Endodermal cell (in vitro differentiated cells): ENCODE results near the gene FOXP3. TPM values are rescaled to one million over a fixed set of nuclear protein-coding genes. Genes with fewer than 3 reads are reported as not detected.

Experiments
- DNase-seq: peaks from one replicate; pipeline ENCODE4 v3.0.0-alpha.2; 2017
- H3K27ac ChIP-seq: 2 replicates; pipeline ENCODE4 v1.5.1; 2013; ENCODE audit warnings: mild to moderate bottlenecking, low read depth, low read length, moderate library complexity
- H3K27me3 ChIP-seq: 2 replicates; pipeline ENCODE4 v1.6.1; 2013; ENCODE audit warnings: mild to moderate bottlenecking, low read length, moderate library complexity; ENCODE audit not compliant: insufficient read depth, control insufficient read depth, poor library complexity, severe bottlenecking
- H3K36me3 ChIP-seq: 2 replicates; pipeline ENCODE4 v1.7.0; 2013; ENCODE audit warnings: mild to moderate bottlenecking, low read length, moderate library complexity; ENCODE audit not compliant: control insufficient read depth, insufficient read depth
- H3K4me1 ChIP-seq: one replicate; pipeline ENCODE4 v1.7.0; 2013; ENCODE audit warnings: low read length; ENCODE audit not compliant: control insufficient read depth, insufficient read depth
- H3K4me3 ChIP-seq: 2 replicates; pipeline ENCODE4 v1.5.1; 2013; ENCODE audit warnings: mild to moderate bottlenecking, low read length, moderate library complexity
- H3K9ac ChIP-seq: 2 replicates; pipeline ENCODE4 v1.6.1; 2013; ENCODE audit warnings: mild to moderate bottlenecking, low read length, moderate library complexity; ENCODE audit not compliant: poor library complexity, severe bottlenecking; ENCODE audit errors: extremely low read depth
- H3K9me3 ChIP-seq: 2 replicates; pipeline ENCODE4 v1.6.1; 2013; ENCODE audit warnings: mild to moderate bottlenecking, low read length, moderate library complexity; ENCODE audit not compliant: control insufficient read depth
- H3K27ac Mint-ChIP-seq: 2 replicates; pipeline ENCODE4 v1.8.0; 2020; ENCODE audit warnings: mixed read lengths
- H3K27me3 Mint-ChIP-seq: 2 replicates; pipeline ENCODE4 v1.8.0; 2021; ENCODE audit warnings: mild to moderate bottlenecking, mixed read lengths; ENCODE audit not compliant: insufficient read depth
- H3K36me3 Mint-ChIP-seq: 2 replicates; pipeline ENCODE4 v1.8.0; 2020; ENCODE audit warnings: low read depth, mixed read lengths
- H3K4me1 Mint-ChIP-seq: 2 replicates; pipeline ENCODE4 v1.8.0; 2020; ENCODE audit warnings: mixed read lengths
- H3K4me3 Mint-ChIP-seq: 2 replicates; pipeline ENCODE4 v1.8.0; 2020; ENCODE audit warnings: mild to moderate bottlenecking, moderate library complexity, mixed read lengths
- H3K9me3 Mint-ChIP-seq: 2 replicates; pipeline ENCODE4 v1.8.0; 2020; ENCODE audit warnings: mild to moderate bottlenecking, mixed read lengths
- CTCF ChIP-seq: fragments of 200-600 bp; sonication (generic); conservative IDR thresholded peaks from 2 replicates; pipeline ENCODE4 v1.5.0; 2021; ENCODE audit warnings: antibody characterized with exemption, mild to moderate bottlenecking
- WGBS, 2 experiments: methylation state at CpG; one replicate each; pipeline versions ENCODE4 v1.1.5 to v1.1.7; 2013; ENCODE audit warnings: missing lambda C conversion rate in 2 of 2, mixed read lengths in 1 of 2; ENCODE audit not compliant: insufficient coverage in 1 of 2, insufficient read length in 1 of 2; 5-methylcytosine and 5-hydroxymethylcytosine counted together
- total RNA-seq, 2 donors: library from RNA; stranded (reverse); fragmentation: NEBNext Ultra II Directional in 1 of 2; extraction: Animal tissue kit (Norgen Biotek cat#: 25700) in 1 of 2; gene quantifications; 2 replicates in 1 of 2; 3 replicates in 1 of 2; pipeline ENCODE4 v1.2.1, GENCODE V29; 2021

FOXP3 gene
- total RNA-seq, 2 donors from 2014 or later = 0.53 to 0.77 TPM

GRCh38 chrX:49233176-49233575, 31.3 kb downstream of the FOXP3 start, which contains the start of gene CACNA1F:
TSS of gene CACNA1F (minus strand) at chrX:49233340. CDS start at chrX:49233309, 31 bp downstream.
- DNase-seq = no peak
- Histone ChIP-seq H3K27ac (no peak within 1 kb of the TSS), H3K9ac (no peak within 1 kb of the TSS), H3K4me1 (no peaks in the 10 kb centered on the region), H3K9me3 (no peaks in the 10 kb centered on the region), H3K27me3 (no peaks in the 10 kb centered on the region), H3K36me3 (no peaks in the 10 kb centered on the region), H3K4me3 (no peak within 1 kb of the TSS)
- no peak for TF ChIP-seq CTCF
- Mint-ChIP-seq H3K4me1 (no peaks in the 10 kb centered on the region), H3K9me3 (peaks cover 61% of the 10 kb centered on the region), H3K27me3 (peaks cover 3% of the 10 kb centered on the region), H3K27ac (no peak within 1 kb of the TSS), H3K4me3 (no peak within 1 kb of the TSS), H3K36me3 (no peaks in the 10 kb centered on the region)
- WGBS, 2 experiments = no CpG with 5 or more reads among the region's 9 CpGs

GRCh38 chrX:49232525-49232924, 32.0 kb downstream of the FOXP3 start:
- H3K4me1 ChIP-seq = no peaks in the 10 kb centered on the region
- no peak for DNase-seq
- H3K27ac Mint-ChIP-seq = no peak overlapping the region
- TF ChIP-seq CTCF = no peak
- no peaks in the 10 kb centered on the region for H3K36me3 Mint-ChIP-seq
- no peak overlapping the region for H3K27ac ChIP-seq
- no peaks in the 10 kb centered on the region for H3K36me3 ChIP-seq
- no peak overlapping the region for H3K4me3 ChIP-seq
- no peak overlapping the region for H3K9ac ChIP-seq
- H3K9me3 ChIP-seq = no peaks in the 10 kb centered on the region
- 97% methylated on average over 2 of the region's 2 CpGs; no CpG with 5 or more reads in 1 of the 2 experiments for WGBS, 2 experiments
- no peaks in the 10 kb centered on the region for H3K27me3 ChIP-seq
- peaks cover 66% of the 10 kb centered on the region for H3K9me3 Mint-ChIP-seq
- peaks cover 3% of the 10 kb centered on the region for H3K27me3 Mint-ChIP-seq
- no peak overlapping the region for H3K4me3 Mint-ChIP-seq
- H3K4me1 Mint-ChIP-seq = no peaks in the 10 kb centered on the region

GRCh38 chrX:49231333-49232000, 33.0 kb downstream of the FOXP3 start:
- Mint-ChIP-seq H3K4me1 (no peaks in the 10 kb centered on the region), H3K27me3 (peaks cover 3% of the 10 kb centered on the region), H3K4me3 (peak overlapping the region; percentile 64), H3K36me3 (no peaks in the 10 kb centered on the region), H3K27ac (no peak overlapping the region), H3K9me3 (peaks cover 65% of the 10 kb centered on the region)
- no peak overlapping the region for H3K9ac ChIP-seq
- no peaks in the 10 kb centered on the region for H3K9me3 ChIP-seq
- no peaks in the 10 kb centered on the region for H3K4me1 ChIP-seq
- no peak for TF ChIP-seq CTCF
- H3K4me3 ChIP-seq = no peak overlapping the region
- WGBS, 2 experiments = 94% methylated on average over 10 of the region's 10 CpGs; no CpG with 5 or more reads in 1 of the 2 experiments
- no peaks in the 10 kb centered on the region for H3K36me3 ChIP-seq
- no peaks in the 10 kb centered on the region for H3K27me3 ChIP-seq
- no peak for DNase-seq
- no peak overlapping the region for H3K27ac ChIP-seq
